Keratinocyte (primary cell): ENCODE measurements around the gene RRP8.

Source experiments
- CTCF ChIP-seq, 3 experiments: IDR thresholded peaks in 1 of 3; conservative IDR thresholded peaks in 1 of 3; optimal IDR thresholded peaks in 1 of 3; 2 replicates in 2 of 3; 3 replicates in 1 of 3; pipeline versions ENCODE3 to v1.5.1; 2011; ENCODE audit warnings: low read length in 3 of 3, mild to moderate bottlenecking in 3 of 3, moderate library complexity in 2 of 3, control low read depth in 1 of 3, inconsistent platforms in 1 of 3; ENCODE audit not compliant: insufficient read depth in 2 of 3; ENCODE audit errors: extremely low read depth in 1 of 3
- EZH2 ChIP-seq: IDR thresholded peaks from one replicate; pipeline ENCODE4 v1.6.1; 2012; ENCODE audit warnings: inconsistent platforms, mild to moderate bottlenecking, low read length, moderate library complexity

GRCh38 chr11:6599449-6599848, 4.0 kb downstream of the RRP8 start:
- TF ChIP-seq EZH2 (no peak), CTCF (optimal IDR thresholded peaks at IDR 0.05 in 1 of 3, IDR thresholded peaks at IDR 0.05 in 1 of 3, conservative IDR thresholded peaks at IDR 0.05 in 1 of 3; ENCODE audit: extremely low read depth in 1 of 3, insufficient read depth in 2 of 3, low read length in 3 of 3) (no peak)
